GM12878 (cell line): ENCODE results near the gene MAGI2. TPM values are rescaled to one million over a fixed set of nuclear protein-coding genes. Genes with fewer than 3 reads are reported as not detected.

Experiments
- ATAC-seq: fragments of 200-7000 bp; cut with Tn5 transposase; 3 replicates; pipeline ENCODE4 v1.9.1; 2020; ENCODE audit warnings: mild to moderate bottlenecking, moderate library complexity
- BruUV-seq: library from RNA; stranded (reverse); fragments of 400-500 nt; replicated peaks from 2 replicates; lab custom pipeline; 2021; lab: Mats Ljungman, UMichigan
- CTCF ChIA-PET: fragments of 300-600 bp; sonication (Branson Sonifier 250); formaldehyde crosslinking; extraction: SDS; loops from one replicate; lab custom pipeline; 2021; ENCODE audit warnings: inconsistent platforms; lab: Yijun Ruan, JAX
- POLR2A ChIA-PET: fragments of 350-600 bp; formaldehyde crosslinking; extraction: SDS; loops from one replicate; lab custom pipeline; 2021; ENCODE audit warnings: inconsistent platforms; lab: Charles Lee
- RAD21 ChIA-PET: fragments of 300-600 bp; sonication (Branson Sonifier 250); formaldehyde crosslinking; loops from one replicate; lab custom pipeline; 2023; ENCODE audit warnings: antibody characterized with exemption; ENCODE audit not compliant: unreplicated experiment; lab: Charles Lee
- SMC1A ChIA-PET: fragments of 300-600 bp; sonication (Branson Sonifier 250); formaldehyde crosslinking; loops from one replicate; lab custom pipeline; 2023; ENCODE audit not compliant: unreplicated experiment, uncharacterized antibody; lab: Charles Lee
- DNase-seq: peaks from one replicate; pipeline ENCODE4 v3.0.0-alpha.2; 2011; ENCODE audit warnings: low read depth, low spot score
- FAIRE-seq: peaks from 3 replicates; lab custom pipeline; 2011; peaks lifted over from hg19 to GRCh38; lab: Jason Lieb, UNC
- H2AFZ ChIP-seq: 2 replicates; pipeline ENCODE4 v1.6.0; 2011; ENCODE audit warnings: low read depth, low read length, control low read depth; ENCODE audit not compliant: control insufficient read depth
- H3K27ac ChIP-seq: 2 replicates; pipeline ENCODE4 v1.5.1; 2011; ENCODE audit warnings: control low read depth; ENCODE audit not compliant: control insufficient read depth, insufficient read depth
- H3K27me3 ChIP-seq, 2 experiments: replicated peaks in 1 of 2; 2 replicates each; pipeline versions ENCODE4 v1.6.0 to v1.6.1; 2011; ENCODE audit warnings: low read length in 1 of 2; ENCODE audit not compliant: control insufficient read depth in 2 of 2, insufficient read depth in 2 of 2
- H3K36me3 ChIP-seq, 2 experiments: 2 replicates each; pipeline ENCODE4 v1.5.1; 2011; ENCODE audit warnings: low read length in 1 of 2; ENCODE audit not compliant: control insufficient read depth in 2 of 2, insufficient read depth in 2 of 2
- H3K4me1 ChIP-seq: 2 replicates; pipeline ENCODE4 v1.6.1; 2011; ENCODE audit warnings: mild to moderate bottlenecking, low read length, moderate library complexity, mixed read lengths; ENCODE audit not compliant: control insufficient read depth, insufficient read depth
- H3K4me2 ChIP-seq: 2 replicates; pipeline ENCODE4 v1.6.0; 2011; ENCODE audit warnings: control low read depth; ENCODE audit not compliant: control insufficient read depth, insufficient read depth
- H3K4me3 ChIP-seq: fragments of 200-600 bp; sonication (generic); 2 replicates; pipeline ENCODE4 v1.5.1; 2016
- H3K79me2 ChIP-seq: 2 replicates; pipeline ENCODE4 v1.6.0; 2011; ENCODE audit warnings: low read length; ENCODE audit not compliant: control insufficient read depth, insufficient read depth
- H3K9ac ChIP-seq: 2 replicates; pipeline ENCODE4 v1.8.0; 2011; ENCODE audit warnings: low read length, control low read depth, mixed read lengths; ENCODE audit not compliant: control insufficient read depth, insufficient read depth
- H3K9me3 ChIP-seq: replicated peaks from 3 replicates; pipeline ENCODE4 v1.5.1; 2011; ENCODE audit warnings: mild to moderate bottlenecking, low read length; ENCODE audit not compliant: control insufficient read depth, insufficient read depth
- H4K20me1 ChIP-seq: 2 replicates; pipeline ENCODE4 v1.6.0; 2011; ENCODE audit not compliant: control insufficient read depth, insufficient read depth
- BCL11A ChIP-seq: IDR thresholded peaks from 2 replicates; pipeline ENCODE4 v1.6.1; 2011; ENCODE audit warnings: low read depth, low read length
- CBX5 ChIP-seq: sonication (generic); IDR thresholded peaks from 2 replicates; pipeline ENCODE4 v1.6.1; 2016; ENCODE audit warnings: low read depth, moderate library complexity, mild to moderate bottlenecking, inconsistent platforms
- CHD1 ChIP-seq: IDR thresholded peaks from 2 replicates; pipeline ENCODE4 v1.6.1; 2012; ENCODE audit warnings: low read depth, low read length, improper control_type of control experiment
- DPF2 ChIP-seq: fragments of 450-650 bp; IDR thresholded peaks from 2 replicates; pipeline ENCODE4 v1.6.1; 2017; ENCODE audit warnings: mild to moderate bottlenecking
- HDAC2 ChIP-seq: fragments of 200-600 bp; sonication (generic); IDR thresholded peaks from 2 replicates; pipeline ENCODE4 v1.6.1; 2017
- IKZF1 ChIP-seq: fragments of 450-650 bp; conservative IDR thresholded peaks from 2 replicates; pipeline ENCODE4 v1.6.1; 2017; ENCODE audit warnings: antibody characterized with exemption, mild to moderate bottlenecking
- JUND ChIP-seq: IDR thresholded peaks from 2 replicates; pipeline ENCODE4 v1.6.1; 2012; ENCODE audit warnings: low read depth, mild to moderate bottlenecking, low read length, improper control_type of control experiment, moderate library complexity
- NFIC ChIP-seq: IDR thresholded peaks from 2 replicates; pipeline ENCODE4 v1.6.1; 2012; ENCODE audit warnings: low read depth, mild to moderate bottlenecking, inconsistent platforms, low read length, moderate library complexity
- NRF1 ChIP-seq: conservative IDR thresholded peaks from 2 replicates; pipeline ENCODE4 v1.6.1; 2011; ENCODE audit warnings: mild to moderate bottlenecking, low read depth, low read length, improper control_type of control experiment
- PAX8 ChIP-seq: fragments of 450-650 bp; IDR thresholded peaks from 2 replicates; pipeline ENCODE4 v1.6.1; 2017; ENCODE audit warnings: mild to moderate bottlenecking, moderate library complexity
- POLR2A ChIP-seq: IDR thresholded peaks from 2 replicates; pipeline ENCODE4 v1.6.1; 2011; ENCODE audit warnings: low read depth, mild to moderate bottlenecking, low read length
- SMAD5 ChIP-seq: IDR thresholded peaks from 2 replicates; pipeline ENCODE4 v1.6.1; 2016; ENCODE audit warnings: antibody characterized with exemption, low read depth
- WRNIP1 ChIP-seq: IDR thresholded peaks from 2 replicates; pipeline ENCODE4 v1.6.1; 2011; ENCODE audit warnings: low read depth, low read length, improper control_type of control experiment, borderline replicate concordance
- WGBS: methylation state at CpG from one replicate; pipeline ENCODE4 v1.1.6; 2016; ENCODE audit warnings: low lambda C conversion rate; ENCODE audit not compliant: insufficient replicate concordance, insufficient coverage; ENCODE audit errors: missing lambda C conversion rate; 5-methylcytosine and 5-hydroxymethylcytosine counted together
- in situ Hi-C: fragments of 300-500 bp; cut with MboI; formaldehyde crosslinking; loops from 9 replicates; pipeline ENCODE4 v1.14.3; 2018; ENCODE audit warnings: mixed read lengths
- intact Hi-C: fragments of 100-400 bp; cut with micrococcal nuclease; formaldehyde crosslinking; loops from one replicate; pipeline ENCODE4 v1.14.2; 2022; ENCODE audit not compliant: unreplicated experiment
- polyA plus RNA-seq, 11 experiments: library from polyadenylated mRNA; depleted of rRNA in 4 of 11; unstranded in 6 of 11; stranded (reverse) in 5 of 11; fragments of >200 nt; fragmentation: Nextera tagmentation in 4 of 11; fragmentation: Illumina TruSeq in 1 of 11; extraction: Ambion mirVana in 4 of 11; extraction: Trizol in 1 of 11; gene quantifications; 1 replicate in 1 of 11; 2 replicates in 10 of 11; pipeline versions ENCODE4 v1.2.1 to v1.2.3, GENCODE V29; 2011 to 2016; ENCODE audit warnings: inconsistent platforms in 2 of 11, missing spikeins in 2 of 11, low read depth in 1 of 11
- total RNA-seq, 4 experiments: library from RNA; depleted of rRNA in 3 of 4; stranded (reverse); fragments of >200 nt in 3 of 4; fragmentation: Illumina TruSeq in 1 of 4; extraction: Trizol in 1 of 4; gene quantifications; 2 replicates each; pipeline versions ENCODE4 v1.2.1 to v1.2.3, GENCODE V29; 2013 to 2021
- TF ChIP-seq, protein P1 (sequence below): fragments of 450-650 bp; IDR thresholded peaks from 2 replicates; pipeline ENCODE4 v1.6.1; 2016; ENCODE audit warnings: mild to moderate bottlenecking
- TF ChIP-seq, protein P2 (sequence below): fragments of 450-650 bp; IDR thresholded peaks from 2 replicates; pipeline ENCODE4 v1.6.1; 2017; ENCODE audit warnings: low read depth, mild to moderate bottlenecking, moderate library complexity
- TF ChIP-seq, protein P3 (sequence below): IDR thresholded peaks from 2 replicates; pipeline ENCODE4 v1.6.1; 2012; ENCODE audit warnings: low read depth, low read length, improper control_type of control experiment
- TF ChIP-seq, protein P4 (sequence below): IDR thresholded peaks from 2 replicates; pipeline ENCODE4 v1.6.1; 2012; ENCODE audit warnings: improper control_type of control experiment, low read depth, low read length; ENCODE audit not compliant: insufficient replicate concordance

MAGI2 gene
- total and polyA plus RNA-seq, 10 of the 15 experiments (the other 5 are each of a cell fraction or from before 2014, with no cell fraction given) = 0.01 to 0.31 (median 0.05) TPM; not detected in 2

DNA sequence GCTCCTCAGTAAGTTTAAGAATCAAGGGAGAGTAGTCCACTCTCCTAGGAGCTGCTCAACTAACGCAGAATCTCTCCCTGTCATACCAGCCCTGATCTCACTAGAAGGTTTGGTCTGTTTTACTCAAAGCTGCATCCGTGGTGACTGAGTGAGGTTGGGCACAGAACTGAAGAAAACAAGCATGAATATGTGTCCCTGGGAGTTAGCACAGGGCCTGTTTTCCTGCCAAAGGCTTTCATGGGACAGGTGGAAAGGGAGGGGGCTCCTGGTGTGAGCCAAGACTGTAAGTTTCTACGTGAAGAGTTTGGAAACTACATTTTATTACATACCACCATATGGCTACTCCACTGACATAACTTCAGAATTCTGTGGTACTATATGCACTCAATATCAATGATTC, 705.9 kb downstream of the MAGI2 start:
- SMC1A ChIA-PET = no interaction called here
- TF ChIP-seq POLR2A (no peak), NRF1 (no peak), WRNIP1 (no peak), IKZF1 (no peak), CHD1 (no peak), DPF2 (no peak), SMAD5 (no peak), BCL11A (no peak), PAX8 (no peak), NFIC (no peak), HDAC2 (no peak), JUND (no peak), CBX5 (no peak)
- TF ChIP-seq, protein P1, sequence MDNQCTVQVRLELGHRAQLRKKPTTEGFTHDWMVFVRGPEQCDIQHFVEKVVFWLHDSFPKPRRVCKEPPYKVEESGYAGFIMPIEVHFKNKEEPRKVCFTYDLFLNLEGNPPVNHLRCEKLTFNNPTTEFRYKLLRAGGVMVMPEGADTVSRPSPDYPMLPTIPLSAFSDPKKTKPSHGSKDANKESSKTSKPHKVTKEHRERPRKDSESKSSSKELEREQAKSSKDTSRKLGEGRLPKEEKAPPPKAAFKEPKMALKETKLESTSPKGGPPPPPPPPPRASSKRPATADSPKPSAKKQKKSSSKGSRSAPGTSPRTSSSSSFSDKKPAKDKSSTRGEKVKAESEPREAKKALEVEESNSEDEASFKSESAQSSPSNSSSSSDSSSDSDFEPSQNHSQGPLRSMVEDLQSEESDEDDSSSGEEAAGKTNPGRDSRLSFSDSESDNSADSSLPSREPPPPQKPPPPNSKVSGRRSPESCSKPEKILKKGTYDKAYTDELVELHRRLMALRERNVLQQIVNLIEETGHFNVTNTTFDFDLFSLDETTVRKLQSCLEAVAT = no peak
- TF ChIP-seq, protein P2, sequence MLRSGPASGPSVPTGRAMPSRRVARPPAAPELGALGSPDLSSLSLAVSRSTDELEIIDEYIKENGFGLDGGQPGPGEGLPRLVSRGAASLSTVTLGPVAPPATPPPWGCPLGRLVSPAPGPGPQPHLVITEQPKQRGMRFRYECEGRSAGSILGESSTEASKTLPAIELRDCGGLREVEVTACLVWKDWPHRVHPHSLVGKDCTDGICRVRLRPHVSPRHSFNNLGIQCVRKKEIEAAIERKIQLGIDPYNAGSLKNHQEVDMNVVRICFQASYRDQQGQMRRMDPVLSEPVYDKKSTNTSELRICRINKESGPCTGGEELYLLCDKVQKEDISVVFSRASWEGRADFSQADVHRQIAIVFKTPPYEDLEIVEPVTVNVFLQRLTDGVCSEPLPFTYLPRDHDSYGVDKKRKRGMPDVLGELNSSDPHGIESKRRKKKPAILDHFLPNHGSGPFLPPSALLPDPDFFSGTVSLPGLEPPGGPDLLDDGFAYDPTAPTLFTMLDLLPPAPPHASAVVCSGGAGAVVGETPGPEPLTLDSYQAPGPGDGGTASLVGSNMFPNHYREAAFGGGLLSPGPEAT = no peak
- TF ChIP-seq, protein P3, sequence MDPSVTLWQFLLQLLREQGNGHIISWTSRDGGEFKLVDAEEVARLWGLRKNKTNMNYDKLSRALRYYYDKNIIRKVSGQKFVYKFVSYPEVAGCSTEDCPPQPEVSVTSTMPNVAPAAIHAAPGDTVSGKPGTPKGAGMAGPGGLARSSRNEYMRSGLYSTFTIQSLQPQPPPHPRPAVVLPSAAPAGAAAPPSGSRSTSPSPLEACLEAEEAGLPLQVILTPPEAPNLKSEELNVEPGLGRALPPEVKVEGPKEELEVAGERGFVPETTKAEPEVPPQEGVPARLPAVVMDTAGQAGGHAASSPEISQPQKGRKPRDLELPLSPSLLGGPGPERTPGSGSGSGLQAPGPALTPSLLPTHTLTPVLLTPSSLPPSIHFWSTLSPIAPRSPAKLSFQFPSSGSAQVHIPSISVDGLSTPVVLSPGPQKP = no peak
- TF ChIP-seq, protein P4, sequence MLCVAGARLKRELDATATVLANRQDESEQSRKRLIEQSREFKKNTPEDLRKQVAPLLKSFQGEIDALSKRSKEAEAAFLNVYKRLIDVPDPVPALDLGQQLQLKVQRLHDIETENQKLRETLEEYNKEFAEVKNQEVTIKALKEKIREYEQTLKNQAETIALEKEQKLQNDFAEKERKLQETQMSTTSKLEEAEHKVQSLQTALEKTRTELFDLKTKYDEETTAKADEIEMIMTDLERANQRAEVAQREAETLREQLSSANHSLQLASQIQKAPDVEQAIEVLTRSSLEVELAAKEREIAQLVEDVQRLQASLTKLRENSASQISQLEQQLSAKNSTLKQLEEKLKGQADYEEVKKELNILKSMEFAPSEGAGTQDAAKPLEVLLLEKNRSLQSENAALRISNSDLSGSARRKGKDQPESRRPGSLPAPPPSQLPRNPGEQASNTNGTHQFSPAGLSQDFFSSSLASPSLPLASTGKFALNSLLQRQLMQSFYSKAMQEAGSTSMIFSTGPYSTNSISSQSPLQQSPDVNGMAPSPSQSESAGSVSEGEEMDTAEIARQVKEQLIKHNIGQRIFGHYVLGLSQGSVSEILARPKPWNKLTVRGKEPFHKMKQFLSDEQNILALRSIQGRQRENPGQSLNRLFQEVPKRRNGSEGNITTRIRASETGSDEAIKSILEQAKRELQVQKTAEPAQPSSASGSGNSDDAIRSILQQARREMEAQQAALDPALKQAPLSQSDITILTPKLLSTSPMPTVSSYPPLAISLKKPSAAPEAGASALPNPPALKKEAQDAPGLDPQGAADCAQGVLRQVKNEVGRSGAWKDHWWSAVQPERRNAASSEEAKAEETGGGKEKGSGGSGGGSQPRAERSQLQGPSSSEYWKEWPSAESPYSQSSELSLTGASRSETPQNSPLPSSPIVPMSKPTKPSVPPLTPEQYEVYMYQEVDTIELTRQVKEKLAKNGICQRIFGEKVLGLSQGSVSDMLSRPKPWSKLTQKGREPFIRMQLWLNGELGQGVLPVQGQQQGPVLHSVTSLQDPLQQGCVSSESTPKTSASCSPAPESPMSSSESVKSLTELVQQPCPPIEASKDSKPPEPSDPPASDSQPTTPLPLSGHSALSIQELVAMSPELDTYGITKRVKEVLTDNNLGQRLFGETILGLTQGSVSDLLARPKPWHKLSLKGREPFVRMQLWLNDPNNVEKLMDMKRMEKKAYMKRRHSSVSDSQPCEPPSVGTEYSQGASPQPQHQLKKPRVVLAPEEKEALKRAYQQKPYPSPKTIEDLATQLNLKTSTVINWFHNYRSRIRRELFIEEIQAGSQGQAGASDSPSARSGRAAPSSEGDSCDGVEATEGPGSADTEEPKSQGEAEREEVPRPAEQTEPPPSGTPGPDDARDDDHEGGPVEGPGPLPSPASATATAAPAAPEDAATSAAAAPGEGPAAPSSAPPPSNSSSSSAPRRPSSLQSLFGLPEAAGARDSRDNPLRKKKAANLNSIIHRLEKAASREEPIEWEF = no peak

More for the DNA sequence above, 705.9 kb downstream of the MAGI2 start:
- no peak overlapping the region for H3K4me2 ChIP-seq
- no peak overlapping the region for H3K27ac ChIP-seq
- DNase-seq = no peak
- H3K4me3 ChIP-seq = no peak overlapping the region
- no peaks in the 10 kb centered on the region for H4K20me1 ChIP-seq
- H3K4me1 ChIP-seq = no peaks in the 10 kb centered on the region
- intact Hi-C loops (no loop called here), in situ Hi-C loops (no loop called here)
- H3K9me3 ChIP-seq = no peaks in the 10 kb centered on the region
- H3K36me3 ChIP-seq = no peaks in the 10 kb centered on the region
- ChIA-PET RAD21 (no interaction called here), CTCF (no interaction called here), POLR2A (no interaction called here)
- ATAC-seq = no peak
- no peaks in the 10 kb centered on the region for H3K79me2 ChIP-seq
- no peak overlapping the region for H3K9ac ChIP-seq
- H3K27me3 ChIP-seq = no peaks in the 10 kb centered on the region
- no peak for FAIRE-seq
- H2AFZ ChIP-seq = no peak overlapping the region
- BruUV-seq = no TSS peak
- 26% methylated on average over 3 of the region's 3 CpGs for WGBS
